GM12875 (cell line): Measurements from ENCODE around the gene POLD2.
A peak's percentile ranks its signal among the peaks of the same experiment; 100 is the strongest.

Experiments
- H3K4me3 ChIP-seq: one replicate; pipeline ENCODE4 v1.5.1; 2011; ENCODE audit warnings: low read depth, low read length, control low read depth
- CTCF ChIP-seq: IDR thresholded peaks from 2 replicates; pipeline ENCODE4 v1.5.1; 2011; ENCODE audit warnings: low read depth, mild to moderate bottlenecking, control low read depth, inconsistent platforms, low read length, moderate library complexity, borderline replicate concordance; ENCODE audit not compliant: insufficient read depth

POLD2 gene

DNA sequence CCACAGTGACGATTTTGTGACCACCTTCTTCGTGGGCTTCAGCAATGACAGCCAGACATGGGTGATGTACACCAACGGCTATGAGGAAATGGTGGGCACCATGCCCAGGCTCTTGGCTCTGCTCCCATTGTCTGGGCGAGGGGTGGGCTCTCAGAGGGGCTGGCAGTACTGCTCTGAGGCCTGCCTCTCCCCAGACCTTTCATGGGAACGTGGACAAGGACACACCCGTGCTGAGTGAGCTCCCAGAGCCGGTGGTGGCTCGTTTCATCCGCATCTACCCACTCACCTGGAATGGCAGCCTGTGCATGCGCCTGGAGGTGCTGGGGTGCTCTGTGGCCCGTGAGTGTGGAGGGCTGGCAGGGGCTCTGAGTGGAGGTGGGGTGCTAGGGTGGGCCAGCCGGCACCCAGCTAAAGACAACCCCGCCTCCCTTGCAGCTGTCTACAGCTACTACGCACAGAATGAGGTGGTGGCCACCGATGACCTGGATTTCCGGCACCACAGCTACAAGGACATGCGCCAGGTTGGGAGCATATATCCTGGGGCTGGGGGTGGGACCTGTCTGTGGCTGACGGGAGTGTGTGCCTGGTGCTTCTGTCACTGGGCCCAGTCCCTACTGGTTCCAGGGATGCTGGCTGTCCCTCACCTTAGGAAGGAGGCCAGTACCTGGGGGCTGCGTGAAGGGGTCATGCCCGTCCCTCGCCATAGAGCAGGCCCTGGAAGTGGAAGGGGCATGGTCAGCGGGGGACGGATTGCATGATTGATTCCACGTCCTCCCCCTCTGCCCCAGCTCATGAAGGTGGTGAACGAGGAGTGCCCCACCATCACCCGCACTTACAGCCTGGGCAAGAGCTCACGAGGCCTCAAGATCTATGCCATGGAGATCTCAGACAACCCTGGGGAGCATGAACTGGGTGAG is 12.4 kb downstream of the POLD2 start:
- no peak overlapping the region for H3K4me3 ChIP-seq
- TF ChIP-seq CTCF = no peak

DNA sequence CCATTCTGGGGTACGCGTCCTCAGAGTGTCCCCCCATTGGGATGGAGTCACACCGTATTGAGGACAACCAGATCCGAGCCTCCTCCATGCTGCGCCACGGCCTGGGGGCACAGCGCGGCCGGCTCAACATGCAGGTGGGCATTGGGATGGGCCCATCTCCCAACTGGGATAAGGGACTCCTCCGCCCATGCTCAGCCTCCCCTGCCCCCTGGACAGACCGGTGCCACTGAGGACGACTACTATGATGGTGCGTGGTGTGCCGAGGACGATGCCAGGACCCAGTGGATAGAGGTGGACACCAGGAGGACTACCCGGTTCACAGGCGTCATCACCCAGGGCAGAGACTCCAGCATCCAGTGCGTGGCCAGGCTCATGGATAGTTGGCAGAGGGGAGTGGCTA is 13.4 kb downstream of the POLD2 start:
- no peak overlapping the region for H3K4me3 ChIP-seq
- TF ChIP-seq CTCF = no peak

DNA sequence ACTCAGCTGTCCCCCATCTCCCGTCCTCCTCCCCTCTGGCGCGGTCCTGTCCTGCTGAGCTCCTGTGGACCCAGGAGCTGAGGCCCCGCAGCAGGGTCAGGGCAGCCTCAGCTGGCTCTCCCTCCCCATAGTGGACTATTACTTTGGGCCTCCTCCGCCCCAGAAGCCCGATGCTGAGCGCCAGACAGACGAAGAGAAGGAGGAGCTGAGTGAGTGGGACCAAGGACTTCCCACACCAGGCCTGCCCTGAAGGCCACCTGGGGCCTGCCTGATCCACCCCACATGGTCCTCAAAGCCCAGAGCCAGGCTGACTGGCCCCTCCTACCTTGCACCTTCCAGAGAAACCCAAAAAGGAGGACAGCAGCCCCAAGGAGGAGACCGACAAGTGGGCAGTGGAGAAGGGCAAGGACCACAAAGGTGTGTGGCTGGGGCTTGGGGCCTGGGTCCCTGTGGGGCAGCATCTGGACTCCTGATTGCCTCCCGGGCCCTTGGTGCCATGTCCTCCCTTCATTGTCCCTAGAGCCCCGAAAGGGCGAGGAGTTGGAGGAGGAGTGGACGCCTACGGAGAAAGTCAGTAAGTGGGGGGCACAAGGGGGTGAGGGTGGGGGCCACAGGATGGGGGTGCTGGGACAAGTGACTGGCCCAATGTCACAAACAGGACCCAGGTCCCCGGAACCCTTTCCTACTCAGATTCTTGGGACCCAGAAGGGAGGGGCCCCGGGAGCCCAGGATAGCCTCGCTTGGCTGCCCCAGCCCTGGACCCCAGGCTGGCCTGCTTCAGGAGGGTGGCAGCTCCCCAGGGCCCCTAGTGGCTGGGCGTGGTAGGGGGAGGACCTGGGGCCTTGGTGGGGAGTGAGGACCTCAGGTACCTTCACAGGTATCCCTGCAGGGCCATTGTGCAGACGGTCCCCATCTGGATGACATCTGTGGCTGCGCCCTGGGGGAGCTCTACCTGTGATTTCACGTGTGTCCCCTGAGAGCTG is 14.3 kb downstream of the POLD2 start:
- TF ChIP-seq CTCF = peak; percentile 33; the same call in 1 of the 2 replicates
- no peak overlapping the region for H3K4me3 ChIP-seq

- no peak for TF ChIP-seq CTCF
- H3K4me3 ChIP-seq = no peak overlapping the region
Observed at GRCh38 chr7:44107961-44108767, 15.2 kb downstream of the POLD2 start.

DNA sequence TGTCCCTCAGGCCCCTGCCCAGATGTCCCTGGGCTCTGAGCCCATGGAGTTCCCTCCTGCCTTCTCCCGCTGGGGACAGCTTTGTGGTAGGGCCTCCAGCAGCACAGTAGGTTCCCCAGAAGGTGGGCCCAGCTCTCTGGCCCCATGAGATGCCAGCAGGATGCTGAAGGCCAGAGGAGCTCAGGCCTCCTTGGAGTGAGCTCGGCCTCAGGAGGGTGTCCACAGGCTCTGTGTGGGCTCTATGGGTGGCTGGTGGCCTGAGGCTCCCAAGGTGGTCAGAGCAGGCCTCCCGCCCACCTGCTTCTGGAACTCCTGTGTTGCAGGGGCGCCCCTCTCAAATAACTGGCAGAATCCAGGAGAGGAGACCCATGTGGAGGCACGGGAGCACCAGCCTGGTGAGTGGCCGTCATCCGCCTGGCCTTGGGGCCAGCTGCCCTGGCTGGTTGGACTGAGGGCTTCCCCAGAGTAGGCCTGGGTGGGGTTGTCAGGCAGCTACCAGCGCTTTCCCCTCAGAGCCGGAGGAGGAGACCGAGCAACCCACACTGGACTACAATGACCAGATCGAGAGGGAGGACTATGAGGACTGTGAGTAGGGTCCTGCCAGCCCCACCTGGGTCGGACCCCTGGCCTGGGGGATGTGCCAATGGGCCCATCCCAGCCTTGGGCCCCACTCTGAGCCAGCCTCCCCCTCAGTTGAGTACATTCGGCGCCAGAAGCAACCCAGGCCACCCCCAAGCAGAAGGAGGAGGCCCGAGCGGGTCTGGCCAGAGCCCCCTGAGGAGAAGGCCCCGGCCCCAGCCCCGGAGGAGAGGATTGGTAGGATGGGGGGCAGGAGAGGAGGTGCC is 16.0 kb downstream of the POLD2 start:
- H3K4me3 ChIP-seq = no peak overlapping the region
- TF ChIP-seq CTCF = no peak

DNA sequence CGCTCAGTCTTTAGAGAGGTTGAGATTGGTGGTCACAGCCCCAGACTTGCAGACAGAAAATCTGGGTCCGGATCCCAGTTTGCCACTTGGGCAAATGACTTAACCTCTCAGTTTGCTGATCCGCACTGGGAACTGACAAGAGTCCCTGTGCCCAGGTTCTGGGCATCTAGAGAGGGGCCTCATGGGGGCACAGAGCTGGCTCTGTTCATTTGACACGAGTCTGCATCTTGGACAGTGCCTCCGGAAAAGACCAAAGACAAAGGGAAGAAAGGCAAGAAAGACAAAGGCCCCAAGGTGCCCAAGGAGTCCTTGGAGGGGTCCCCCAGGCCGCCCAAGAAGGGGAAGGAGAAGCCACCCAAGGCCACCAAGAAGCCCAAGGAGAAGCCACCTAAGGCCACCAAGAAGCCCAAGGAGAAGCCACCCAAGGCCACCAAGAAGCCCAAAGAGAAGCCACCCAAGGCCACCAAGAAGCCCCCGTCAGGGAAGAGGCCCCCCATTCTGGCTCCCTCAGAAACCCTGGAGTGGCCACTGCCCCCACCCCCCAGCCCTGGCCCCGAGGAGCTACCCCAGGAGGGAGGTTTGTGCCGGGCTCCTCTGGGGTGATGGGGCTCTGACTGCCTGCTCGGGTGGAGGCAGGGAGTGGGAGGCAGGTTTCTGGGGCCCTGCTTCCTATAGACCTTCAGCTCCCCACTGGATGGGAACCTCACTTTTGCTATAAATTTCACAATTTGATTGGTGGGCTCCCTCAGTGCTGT is 16.9 kb downstream of the POLD2 start:
- TF ChIP-seq CTCF = no peak
- H3K4me3 ChIP-seq = no peak overlapping the region
